CD4-positive, alpha-beta memory T cell (primary cell): ENCODE measurements around the gene RNF157. TPM values are rescaled to one million over a fixed set of nuclear protein-coding genes. Genes with fewer than 3 reads are reported as not detected.

ENCODE experiments used
- CTCF ChIA-PET: fragments of 350-600 bp; sonication (Branson Sonifier 250); formaldehyde crosslinking; loops from one replicate; lab custom pipeline; 2021; ENCODE audit warnings: inconsistent platforms; ENCODE audit not compliant: partially characterized antibody; lab: Charles Lee
- POLR2A ChIA-PET: fragments of 350-600 bp; sonication (Branson Sonifier 250); formaldehyde crosslinking; loops from one replicate; lab custom pipeline; 2021; ENCODE audit not compliant: partially characterized antibody; lab: Charles Lee
- DNase-seq, 5 donors: peaks; one replicate each; pipeline versions ENCODE4 v3.0.0 to v3.0.0-alpha.2; 2020 to 2022; ENCODE audit warnings: mixed read lengths in 1 of 5
- H3K27ac ChIP-seq: one replicate; pipeline ENCODE4 v1.7.0; 2013; ENCODE audit warnings: low read depth, low read length
- H3K27me3 ChIP-seq: 2 replicates; pipeline ENCODE4 v1.7.0; 2013; ENCODE audit warnings: mild to moderate bottlenecking, low read length, moderate library complexity; ENCODE audit not compliant: insufficient read depth
- H3K36me3 ChIP-seq: 2 replicates; pipeline ENCODE4 v1.7.0; 2013; ENCODE audit warnings: mild to moderate bottlenecking, low read length, moderate library complexity; ENCODE audit not compliant: insufficient read depth
- H3K4me1 ChIP-seq: 2 replicates; pipeline ENCODE4 v1.7.0; 2013; ENCODE audit warnings: mild to moderate bottlenecking, low read length, moderate library complexity; ENCODE audit not compliant: insufficient read depth
- H3K4me3 ChIP-seq, 2 donors: one replicate each; pipeline ENCODE4 v1.7.0; 2013; ENCODE audit warnings: low read length in 2 of 2, mild to moderate bottlenecking in 1 of 2
- H3K9me3 ChIP-seq, 2 donors: one replicate each; pipeline ENCODE4 v1.7.0; 2013; ENCODE audit warnings: low read length in 2 of 2, control low read depth in 1 of 2; ENCODE audit not compliant: control insufficient read depth in 1 of 2
- H3K27ac Mint-ChIP-seq, 7 donors: one replicate each; pipeline ENCODE4 v1.8.0; 2020 to 2021; ENCODE audit warnings: mixed read lengths in 7 of 7, mild to moderate bottlenecking in 6 of 7, inconsistent platforms in 3 of 7, moderate library complexity in 3 of 7
- H3K27me3 Mint-ChIP-seq, 2 donors: one replicate each; pipeline ENCODE4 v1.8.0; 2020 to 2021; ENCODE audit warnings: mixed read lengths in 2 of 2
- H3K36me3 Mint-ChIP-seq, 2 donors: one replicate each; pipeline ENCODE4 v1.8.0; 2020 to 2021; ENCODE audit warnings: mixed read lengths in 2 of 2, inconsistent platforms in 1 of 2, mild to moderate bottlenecking in 1 of 2
- H3K4me1 Mint-ChIP-seq, 4 donors: one replicate each; pipeline ENCODE4 v1.8.0; 2020 to 2021; ENCODE audit warnings: mixed read lengths in 4 of 4, mild to moderate bottlenecking in 1 of 4
- H3K4me3 Mint-ChIP-seq, 8 donors: one replicate each; pipeline ENCODE4 v1.8.0; 2020 to 2021; ENCODE audit warnings: mixed read lengths in 8 of 8, mild to moderate bottlenecking in 7 of 8, moderate library complexity in 6 of 8, inconsistent platforms in 3 of 8
- H3K9me3 Mint-ChIP-seq, 8 donors: one replicate each; pipeline ENCODE4 v1.8.0; 2020 to 2021; ENCODE audit warnings: mixed read lengths in 8 of 8, mild to moderate bottlenecking in 5 of 8, inconsistent platforms in 3 of 8, moderate library complexity in 1 of 8
- intact Hi-C: fragments of 100-400 bp; cut with micrococcal nuclease; formaldehyde crosslinking; loops from one replicate; pipeline ENCODE4 v1.15.1; 2023
- polyA plus RNA-seq, 2 donors: library from polyadenylated mRNA; unstranded; fragments of 300-500 nt; fragmentation: Illumina TruSeq; gene quantifications; one replicate each; pipeline ENCODE4 v1.2.3, GENCODE V29; 2021
- total RNA-seq, 2 experiments: library from RNA; stranded (reverse); gene quantifications; one replicate each; pipeline ENCODE4 v1.2.3, GENCODE V29; 2021

The RNF157 gene
- total and polyA plus RNA-seq, 4 experiments from 2014 or later = 4.0 to 22.5 (median 20.0) TPM

- Histone ChIP-seq H3K9me3 (no peaks in the 10 kb centered on the region), H3K27ac (peak overlapping the region; percentile 29), H3K36me3 (no peaks in the 10 kb centered on the region), H3K4me3 (no peak overlapping the region), H3K27me3 (no peaks in the 10 kb centered on the region), H3K4me1 (peaks cover 50% of the 10 kb centered on the region)
- no peaks in the 10 kb centered on the region for H3K9me3 Mint-ChIP-seq
- peak overlapping the region; percentile 42 to 94 (median 87) for H3K27ac Mint-ChIP-seq
- H3K4me3 Mint-ChIP-seq = no peak overlapping the region
- intact Hi-C loops = no loop called here
- CTCF ChIA-PET = interaction anchor here (1.0 to 12.3 kb wide), 14 partner anchors 9 to 102 kb away, joined by 3 to 214 read pairs (median 16); partner anchors contain the start of gene FOXJ1
- H3K4me1 Mint-ChIP-seq = peaks cover 27 to 59% (median 47%) of the 10 kb centered on the region in 4 donors
- no peaks in the 10 kb centered on the region for H3K27me3 Mint-ChIP-seq
- POLR2A ChIA-PET = interaction anchor here (1.1 to 18.9 kb wide), 10 partner anchors 8 to 89 kb away, joined by 4 to 603 read pairs (median 32); partner anchors contain the start of genes FOXJ1 and UBALD2
- DNase-seq = no peak
- H3K36me3 Mint-ChIP-seq = peaks cover 7 to 10% of the 10 kb centered on the region in 2 donors
Observed at GRCh38 chr17:76178124-76178523, 62.2 kb downstream of the RNF157 start.

- Mint-ChIP-seq H3K9me3 (no peaks in the 10 kb centered on the region), H3K4me3 (no peak overlapping the region), H3K36me3 (peaks cover 8 to 13% of the 10 kb centered on the region in 2 donors), H3K4me1 (peaks cover 22 to 53% (median 42%) of the 10 kb centered on the region in 4 donors), H3K27me3 (no peaks in the 10 kb centered on the region), H3K27ac (peak overlapping the region in 2 of 7 donors; percentile 65 to 92)
- Histone ChIP-seq H3K36me3 (no peaks in the 10 kb centered on the region), H3K9me3 (no peaks in the 10 kb centered on the region), H3K27ac (no peak overlapping the region), H3K27me3 (no peaks in the 10 kb centered on the region), H3K4me3 (no peak overlapping the region), H3K4me1 (peaks cover 44% of the 10 kb centered on the region)
- intact Hi-C loops = no loop called here
- DNase-seq = no peak
- ChIA-PET POLR2A (interaction anchor here (3.0 to 18.9 kb wide), 4 partner anchors 24 to 90 kb away, joined by 21 to 603 read pairs (median 124); partner anchors contain the start of genes FOXJ1 and UBALD2), CTCF (interaction anchor here (1.3 to 12.3 kb wide), 5 partner anchors 14 to 103 kb away, joined by 4 to 214 read pairs (median 107); partner anchors contain the start of gene FOXJ1)
Observed at GRCh38 chr17:76176701-76177574, 63.4 kb downstream of the RNF157 start.

DNA sequence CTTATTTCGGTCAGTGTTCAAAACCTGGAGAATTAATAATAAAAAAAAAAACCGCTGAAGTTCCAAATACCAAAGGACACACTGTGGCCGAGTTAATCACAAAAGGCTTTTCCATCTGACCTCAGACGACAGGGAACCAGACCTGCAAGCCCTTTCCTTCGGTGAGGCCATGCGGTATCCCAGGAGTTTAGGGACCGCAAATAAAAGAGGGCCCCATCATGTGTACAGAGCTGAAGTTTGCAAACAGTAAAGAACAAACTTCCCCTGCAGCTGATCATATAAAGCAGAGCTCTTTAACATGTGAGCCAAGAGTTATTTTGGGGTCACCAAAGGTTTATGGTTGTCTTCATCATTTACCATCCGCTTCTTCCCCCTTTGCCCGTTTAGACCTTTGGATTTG lies 66.3 kb downstream of the RNF157 start:
- intact Hi-C loops = no loop called here
- Histone ChIP-seq H3K9me3 (no peaks in the 10 kb centered on the region), H3K27ac (no peak overlapping the region), H3K4me3 (no peak overlapping the region), H3K27me3 (no peaks in the 10 kb centered on the region), H3K4me1 (peaks cover 17% of the 10 kb centered on the region), H3K36me3 (no peaks in the 10 kb centered on the region)
- peaks cover 6 to 27% (median 17%) of the 10 kb centered on the region in 4 donors for H3K4me1 Mint-ChIP-seq
- no peaks in the 10 kb centered on the region for H3K9me3 Mint-ChIP-seq
- POLR2A ChIA-PET = interaction anchor here (0.6 to 1.0 kb wide), 3 partner anchors 22 to 39 kb away, joined by 3 to 4 read pairs (median 4); no protein-coding TSS in a partner anchor
- DNase-seq = no peak
- H3K27ac Mint-ChIP-seq = peak overlapping the region in 1 of 7 donors; percentile 27
- no peak overlapping the region for H3K4me3 Mint-ChIP-seq
- CTCF ChIA-PET = interaction anchor here (1.5 to 12.3 kb wide), 2 partner anchors 25 to 106 kb away, joined by 7 to 214 read pairs; partner anchors contain the start of gene FOXJ1
- no peaks in the 10 kb centered on the region for H3K27me3 Mint-ChIP-seq
- H3K36me3 Mint-ChIP-seq = peaks cover 2 to 16% of the 10 kb centered on the region in 2 donors

DNA sequence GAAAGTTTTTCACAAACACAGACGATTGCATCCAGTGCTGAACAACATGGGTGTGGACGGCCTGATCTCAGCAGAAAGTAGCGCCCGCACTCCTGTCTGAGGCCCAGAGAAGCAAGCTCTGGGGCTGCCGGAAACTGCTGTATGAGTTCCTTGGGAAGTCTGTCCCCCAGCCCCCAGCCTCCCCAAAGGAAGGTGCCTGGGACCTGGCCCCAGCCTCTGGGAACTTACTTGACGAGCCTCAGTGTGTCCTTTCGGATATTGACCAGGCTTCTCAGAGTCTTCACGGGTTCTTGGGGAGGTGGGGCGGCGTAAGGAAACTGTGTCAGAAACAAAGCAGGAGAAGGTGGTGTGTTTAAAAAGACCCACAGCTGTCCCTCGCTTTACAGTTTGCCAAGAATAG lies 66.8 kb downstream of the RNF157 start:
- ChIA-PET CTCF (interaction anchor here (1.5 to 12.3 kb wide), 2 partner anchors 25 to 106 kb away, joined by 7 to 214 read pairs; partner anchors contain the start of gene FOXJ1), POLR2A (interaction anchor here (1.0 to 1.2 kb wide), 2 partner anchors 21 to 47 kb away, joined by 3 to 4 read pairs; no protein-coding TSS in a partner anchor)
- Histone ChIP-seq H3K27me3 (no peaks in the 10 kb centered on the region), H3K36me3 (no peaks in the 10 kb centered on the region), H3K27ac (no peak overlapping the region), H3K4me3 (no peak overlapping the region), H3K4me1 (peaks cover 11% of the 10 kb centered on the region), H3K9me3 (no peaks in the 10 kb centered on the region)
- H3K36me3 Mint-ChIP-seq = peaks cover 2 to 22% of the 10 kb centered on the region in 2 donors
- no peak overlapping the region for H3K4me3 Mint-ChIP-seq
- intact Hi-C loops = no loop called here
- peaks cover 4 to 22% (median 13%) of the 10 kb centered on the region in 4 donors for H3K4me1 Mint-ChIP-seq
- DNase-seq = no peak
- no peaks in the 10 kb centered on the region for H3K9me3 Mint-ChIP-seq
- no peaks in the 10 kb centered on the region for H3K27me3 Mint-ChIP-seq
- no peak overlapping the region for H3K27ac Mint-ChIP-seq

DNA sequence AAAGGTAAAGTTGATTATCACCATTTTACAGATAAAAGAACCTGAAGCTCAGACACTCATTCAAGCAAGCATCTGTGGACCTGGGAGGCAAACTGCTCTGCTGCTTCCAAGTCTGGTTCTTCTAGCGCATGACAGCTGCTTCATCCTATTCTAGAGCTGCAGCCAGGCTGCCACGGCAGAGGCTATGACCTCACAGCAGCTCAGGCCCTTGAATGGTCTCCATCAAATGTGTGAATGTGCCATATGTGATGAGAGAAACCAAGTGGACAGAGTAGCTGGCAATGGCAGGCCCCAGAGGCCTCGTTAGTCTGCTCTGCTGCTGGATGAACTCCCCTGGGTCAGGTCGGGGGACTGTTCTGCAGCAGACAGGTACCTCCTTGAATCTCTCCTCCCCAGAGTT lies 68.6 kb downstream of the RNF157 start:
- H3K9me3 ChIP-seq = no peaks in the 10 kb centered on the region
- Mint-ChIP-seq H3K27ac (no peak overlapping the region), H3K9me3 (no peaks in the 10 kb centered on the region), H3K36me3 (peaks cover 5 to 28% of the 10 kb centered on the region in 2 donors), H3K27me3 (no peaks in the 10 kb centered on the region), H3K4me1 (peaks cover 3 to 9% (median 4%) of the 10 kb centered on the region in 4 donors), H3K4me3 (no peak overlapping the region)
- no peaks in the 10 kb centered on the region for H3K27me3 ChIP-seq
- ChIA-PET POLR2A (interaction anchor here (0.8 to 1.2 kb wide), 4 partner anchors 10 to 18 kb away, joined by 3 to 4 read pairs (median 3); no protein-coding TSS in a partner anchor), CTCF (interaction anchor here (2.7 to 3.9 kb wide), 2 partner anchors 10 to 108 kb away, joined by 10 to 17 read pairs; no protein-coding TSS in a partner anchor)
- H3K36me3 ChIP-seq = no peaks in the 10 kb centered on the region
- no peak for DNase-seq
- H3K4me3 ChIP-seq = no peak overlapping the region
- intact Hi-C loops = no loop called here
- no peaks in the 10 kb centered on the region for H3K4me1 ChIP-seq
- H3K27ac ChIP-seq = no peak overlapping the region

DNA sequence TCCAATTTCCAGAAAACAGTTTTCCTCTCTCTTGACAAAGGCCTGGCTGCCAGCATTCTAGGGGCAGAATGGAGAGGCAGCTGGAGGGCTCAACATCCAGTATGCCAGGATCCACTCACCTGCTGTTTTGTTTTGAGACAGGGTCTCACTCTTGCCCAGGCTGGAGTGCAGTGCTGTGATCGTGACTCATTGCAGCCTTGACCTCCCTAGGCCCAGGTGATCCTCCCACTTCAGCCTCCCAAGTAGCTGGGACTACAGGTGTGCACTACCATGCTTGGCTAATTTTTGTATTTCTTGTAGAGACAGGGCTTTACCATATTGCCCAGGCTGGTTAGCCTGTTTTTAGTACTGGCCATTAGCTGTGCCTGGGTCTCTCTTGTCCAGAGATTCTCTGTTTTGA lies 70.2 kb downstream of the RNF157 start:
- no peak for DNase-seq
- H3K4me1 Mint-ChIP-seq = peaks cover 0 to 1% (median 0%) of the 10 kb centered on the region in 4 donors
- H3K4me3 Mint-ChIP-seq = no peak overlapping the region
- no peaks in the 10 kb centered on the region for H3K9me3 Mint-ChIP-seq
- Histone ChIP-seq H3K36me3 (no peaks in the 10 kb centered on the region), H3K27ac (no peak overlapping the region), H3K4me1 (no peaks in the 10 kb centered on the region), H3K27me3 (no peaks in the 10 kb centered on the region), H3K4me3 (no peak overlapping the region), H3K9me3 (no peaks in the 10 kb centered on the region)
- ChIA-PET POLR2A (interaction anchor here (0.7 to 1.8 kb wide), 6 partner anchors 9 to 88 kb away, joined by 3 to 11 read pairs (median 4); no protein-coding TSS in a partner anchor), CTCF (interaction anchor here (2.7 to 3.9 kb wide), 3 partner anchors 9 to 110 kb away, joined by 10 to 17 read pairs (median 16); no protein-coding TSS in a partner anchor)
- intact Hi-C loops = no loop called here
- H3K27ac Mint-ChIP-seq = peak overlapping the region in 1 of 7 donors; percentile 74
- H3K36me3 Mint-ChIP-seq = peaks cover 6 to 25% of the 10 kb centered on the region in 2 donors
- no peaks in the 10 kb centered on the region for H3K27me3 Mint-ChIP-seq
